ENCODE measurements around the gene HAND1.

The HAND1 gene

DNA sequence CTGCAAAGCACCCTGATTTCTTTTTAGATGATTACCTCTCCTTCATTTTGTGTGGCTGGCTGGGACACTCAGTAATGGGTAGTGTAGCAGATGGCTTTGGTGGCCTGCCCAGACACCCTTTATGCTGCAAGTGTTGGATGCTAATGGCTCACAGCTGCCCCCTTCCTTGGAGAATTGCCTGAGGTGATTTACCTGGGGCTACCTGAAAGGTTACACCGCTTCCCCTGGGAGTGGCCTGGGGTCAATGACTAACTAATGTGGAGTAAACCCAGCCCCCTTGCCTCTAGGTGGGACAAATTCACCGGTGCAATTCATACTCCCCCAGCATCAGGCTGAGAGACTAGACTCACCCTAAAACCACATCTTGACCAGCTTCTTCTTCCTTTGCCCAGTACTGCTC lies 23.5 kb upstream of the HAND1 start:
- Histone ChIP-seq H3K27ac (ENCODE audit: low read depth, low read length) (no peak overlapping the region), H3K4me1 (ENCODE audit: control insufficient read depth, insufficient read depth, low read length) (peaks cover 5% of the 10 kb centered on the region), H3K27me3 (ENCODE audit: control insufficient read depth, insufficient read depth, low read length) (no peaks in the 10 kb centered on the region), H3K9ac (ENCODE audit: low read length) (no peak overlapping the region), H3K4me3 (ENCODE audit: low read length) (no peak overlapping the region), H3K36me3 (ENCODE audit: control insufficient read depth, insufficient read depth, low read length) (no peaks in the 10 kb centered on the region)

DNA sequence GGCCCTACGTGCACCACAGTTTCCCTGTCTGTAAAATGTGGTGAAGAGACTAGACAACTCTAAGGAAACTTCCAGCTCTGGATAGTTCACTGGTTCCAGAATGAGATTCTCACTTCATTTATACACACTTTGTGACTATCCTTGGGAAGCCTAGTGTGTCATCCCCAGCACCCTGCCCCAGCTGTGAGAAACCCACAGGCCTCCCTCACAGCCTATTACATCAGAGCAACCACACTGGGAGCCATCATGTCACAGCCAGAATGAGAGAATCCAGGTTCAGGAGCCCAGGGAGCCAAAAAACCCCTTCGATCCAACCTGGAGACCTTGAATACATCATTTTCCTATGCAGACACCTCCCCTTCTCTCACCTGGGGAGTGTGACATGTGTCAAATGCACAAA lies 21.0 kb upstream of the HAND1 start:
- no peaks in the 10 kb centered on the region for H3K27me3 ChIP-seq (ENCODE audit: control insufficient read depth, insufficient read depth, low read length)
- H3K4me3 ChIP-seq (ENCODE audit: low read length): no peak overlapping the region
- no peak overlapping the region for H3K27ac ChIP-seq (ENCODE audit: low read depth, low read length)
- no peak overlapping the region for H3K9ac ChIP-seq (ENCODE audit: low read length)
- H3K36me3 ChIP-seq (ENCODE audit: control insufficient read depth, insufficient read depth, low read length): no peaks in the 10 kb centered on the region
- H3K4me1 ChIP-seq (ENCODE audit: control insufficient read depth, insufficient read depth, low read length): no peaks in the 10 kb centered on the region

DNA sequence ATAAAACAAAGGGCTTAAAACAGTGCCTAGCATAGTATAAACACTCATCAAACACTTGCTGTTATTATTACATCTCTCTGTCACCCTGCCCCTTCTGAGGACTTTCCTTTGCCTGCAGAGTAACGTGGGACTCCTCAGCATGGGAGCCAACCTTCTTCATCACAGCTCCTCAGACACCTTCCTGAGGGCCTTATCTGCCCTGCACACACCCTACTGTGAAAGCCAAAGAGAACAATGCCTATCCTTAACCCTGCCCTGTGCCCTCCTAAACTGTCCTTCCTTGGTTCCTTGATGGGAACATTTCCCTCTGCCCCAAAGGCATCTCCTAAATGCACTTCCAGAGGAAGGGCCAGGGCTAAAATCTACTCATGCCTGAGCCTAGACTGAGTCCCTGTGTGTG lies 20.6 kb upstream of the HAND1 start:
- no peaks in the 10 kb centered on the region for H3K27me3 ChIP-seq (ENCODE audit: control insufficient read depth, insufficient read depth, low read length)
- no peaks in the 10 kb centered on the region for H3K4me1 ChIP-seq (ENCODE audit: control insufficient read depth, insufficient read depth, low read length)
- H3K27ac ChIP-seq (ENCODE audit: low read depth, low read length): no peak overlapping the region
- no peaks in the 10 kb centered on the region for H3K36me3 ChIP-seq (ENCODE audit: control insufficient read depth, insufficient read depth, low read length)
- H3K9ac ChIP-seq (ENCODE audit: low read length): no peak overlapping the region
- no peak overlapping the region for H3K4me3 ChIP-seq (ENCODE audit: low read length)

DNA sequence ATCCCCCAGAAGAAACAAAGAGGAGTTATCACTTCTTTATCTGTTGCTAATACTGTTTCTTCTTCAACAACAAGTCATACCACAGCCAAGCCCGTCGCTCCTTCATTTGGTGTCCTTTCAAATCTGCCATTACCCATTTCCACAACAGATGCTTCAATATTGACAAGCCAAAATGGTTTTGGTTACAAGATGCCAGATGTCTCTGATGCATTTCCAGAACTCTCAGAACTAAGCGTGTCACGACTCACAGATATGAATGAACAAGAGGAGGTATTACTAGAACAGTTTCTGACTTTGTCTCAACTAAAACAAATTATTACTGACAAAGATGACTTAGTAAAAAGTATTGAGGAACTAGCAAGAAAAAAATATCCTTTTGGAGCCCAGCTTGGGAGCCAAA lies 16.0 kb upstream of the HAND1 start:
- Histone ChIP-seq H3K27ac (ENCODE audit: low read depth, low read length) (no peak overlapping the region), H3K4me1 (ENCODE audit: control insufficient read depth, insufficient read depth, low read length) (no peaks in the 10 kb centered on the region), H3K9ac (ENCODE audit: low read length) (no peak overlapping the region), H3K27me3 (ENCODE audit: control insufficient read depth, insufficient read depth, low read length) (no peaks in the 10 kb centered on the region), H3K4me3 (ENCODE audit: low read length) (no peak overlapping the region), H3K36me3 (ENCODE audit: control insufficient read depth, insufficient read depth, low read length) (no peaks in the 10 kb centered on the region)

DNA sequence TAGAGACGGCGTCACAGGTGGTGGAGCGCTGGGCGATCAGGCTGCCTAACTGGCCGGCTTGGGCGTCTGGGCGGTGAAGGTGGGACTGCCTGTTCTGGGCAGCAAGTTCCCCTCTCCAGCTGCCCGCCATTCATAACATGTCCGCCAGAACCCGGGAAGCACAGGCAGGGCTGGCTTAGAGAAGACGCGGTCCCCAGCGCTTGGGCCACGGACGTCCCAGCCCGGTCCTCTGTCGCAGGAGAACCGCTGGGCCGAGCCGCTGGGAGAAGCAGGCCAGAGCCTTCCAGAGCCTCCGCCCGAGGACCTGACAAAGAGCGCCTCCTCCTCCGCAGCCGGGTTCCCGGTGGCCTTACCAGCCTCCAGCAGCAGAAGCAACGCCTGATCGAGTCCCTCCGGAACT lies 15.2 kb upstream of the HAND1 start:
- H3K36me3 ChIP-seq (ENCODE audit: control insufficient read depth, insufficient read depth, low read length): no peaks in the 10 kb centered on the region
- H3K27me3 ChIP-seq (ENCODE audit: control insufficient read depth, insufficient read depth, low read length): no peaks in the 10 kb centered on the region
- no peak overlapping the region for H3K9ac ChIP-seq (ENCODE audit: low read length)
- H3K4me3 ChIP-seq (ENCODE audit: low read length): no peak overlapping the region
- H3K27ac ChIP-seq (ENCODE audit: low read depth, low read length): no peak overlapping the region
- no peaks in the 10 kb centered on the region for H3K4me1 ChIP-seq (ENCODE audit: control insufficient read depth, insufficient read depth, low read length)

DNA sequence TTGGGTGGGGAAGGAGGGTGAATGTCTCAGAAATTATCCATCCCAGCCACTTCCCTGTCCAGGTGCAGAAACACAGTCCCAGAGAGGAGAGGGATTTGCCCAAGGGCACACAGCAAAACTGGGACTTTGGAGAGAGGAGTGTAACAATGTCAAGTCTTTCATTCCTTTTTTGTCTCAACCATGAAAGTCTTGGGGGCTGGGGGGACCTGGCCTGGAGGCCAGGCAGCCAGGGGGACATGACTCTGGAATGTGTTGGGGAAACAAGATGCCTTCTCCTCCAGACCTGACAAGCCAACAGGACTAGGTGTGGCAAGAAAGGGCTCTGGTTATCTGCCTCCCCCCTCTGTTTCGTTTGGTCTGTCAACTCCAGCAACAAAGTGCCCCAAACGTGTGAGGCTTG lies 13.9 kb upstream of the HAND1 start:
- H3K4me1 ChIP-seq (ENCODE audit: control insufficient read depth, insufficient read depth, low read length): no peaks in the 10 kb centered on the region
- H3K36me3 ChIP-seq (ENCODE audit: control insufficient read depth, insufficient read depth, low read length): no peaks in the 10 kb centered on the region
- no peaks in the 10 kb centered on the region for H3K27me3 ChIP-seq (ENCODE audit: control insufficient read depth, insufficient read depth, low read length)
- no peak overlapping the region for H3K9ac ChIP-seq (ENCODE audit: low read length)
- no peak overlapping the region for H3K27ac ChIP-seq (ENCODE audit: low read depth, low read length)
- no peak overlapping the region for H3K4me3 ChIP-seq (ENCODE audit: low read length)

DNA sequence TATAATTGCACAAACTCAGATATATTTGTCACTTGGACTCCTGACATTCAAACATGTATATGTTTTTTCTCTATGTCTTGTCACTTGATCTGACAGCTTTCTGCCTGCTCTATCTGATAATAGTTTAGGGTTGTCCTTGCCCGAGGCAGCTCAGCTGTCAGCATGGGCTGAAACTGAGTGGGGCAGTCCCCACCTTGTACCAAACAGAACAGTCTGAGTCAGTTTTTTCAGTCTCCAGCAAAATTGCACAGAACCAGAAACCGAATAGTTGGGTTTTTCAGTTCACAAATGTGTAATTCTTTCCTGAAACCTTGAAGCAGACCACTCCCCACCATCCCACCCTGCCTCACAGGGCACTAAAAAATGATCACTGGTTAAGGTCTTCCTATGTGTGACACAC lies 9.5 kb upstream of the HAND1 start:
- Histone ChIP-seq H3K27ac (ENCODE audit: low read depth, low read length) (no peak overlapping the region), H3K36me3 (ENCODE audit: control insufficient read depth, insufficient read depth, low read length) (no peaks in the 10 kb centered on the region), H3K4me1 (ENCODE audit: control insufficient read depth, insufficient read depth, low read length) (peaks cover 19% of the 10 kb centered on the region), H3K9ac (ENCODE audit: low read length) (no peak overlapping the region), H3K27me3 (ENCODE audit: control insufficient read depth, insufficient read depth, low read length) (peaks cover 7% of the 10 kb centered on the region), H3K4me3 (ENCODE audit: low read length) (no peak overlapping the region)

DNA sequence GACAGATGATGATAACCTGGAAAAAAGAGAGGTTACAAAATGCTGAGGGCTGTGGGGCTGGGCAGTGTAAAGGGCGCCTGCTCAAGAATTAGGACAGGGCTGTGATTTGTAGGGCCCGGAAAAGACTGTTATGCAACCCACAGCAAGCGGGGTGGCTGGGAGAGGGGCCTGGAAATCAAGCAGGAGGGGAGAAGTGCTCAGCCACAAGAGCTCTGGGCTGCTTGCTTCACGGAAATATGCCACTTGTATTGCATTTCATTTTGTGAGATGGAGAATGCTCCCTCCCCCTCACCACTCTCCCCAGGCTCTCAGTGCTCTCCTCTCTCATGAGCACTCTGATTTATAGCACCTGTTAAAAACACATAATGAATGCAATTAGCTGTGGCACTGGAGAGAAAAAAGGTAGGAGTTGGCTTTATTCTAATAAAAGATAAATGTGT lies 8.4 kb upstream of the HAND1 start:
- no peak overlapping the region for H3K9ac ChIP-seq (ENCODE audit: low read length)
- peaks cover 22% of the 10 kb centered on the region for H3K4me1 ChIP-seq (ENCODE audit: control insufficient read depth, insufficient read depth, low read length)
- no peaks in the 10 kb centered on the region for H3K36me3 ChIP-seq (ENCODE audit: control insufficient read depth, insufficient read depth, low read length)
- peaks cover 14% of the 10 kb centered on the region for H3K27me3 ChIP-seq (ENCODE audit: control insufficient read depth, insufficient read depth, low read length)
- H3K4me3 ChIP-seq (ENCODE audit: low read length): no peak overlapping the region
- peak overlapping the region; percentile 4 for H3K27ac ChIP-seq (ENCODE audit: low read depth, low read length)

DNA sequence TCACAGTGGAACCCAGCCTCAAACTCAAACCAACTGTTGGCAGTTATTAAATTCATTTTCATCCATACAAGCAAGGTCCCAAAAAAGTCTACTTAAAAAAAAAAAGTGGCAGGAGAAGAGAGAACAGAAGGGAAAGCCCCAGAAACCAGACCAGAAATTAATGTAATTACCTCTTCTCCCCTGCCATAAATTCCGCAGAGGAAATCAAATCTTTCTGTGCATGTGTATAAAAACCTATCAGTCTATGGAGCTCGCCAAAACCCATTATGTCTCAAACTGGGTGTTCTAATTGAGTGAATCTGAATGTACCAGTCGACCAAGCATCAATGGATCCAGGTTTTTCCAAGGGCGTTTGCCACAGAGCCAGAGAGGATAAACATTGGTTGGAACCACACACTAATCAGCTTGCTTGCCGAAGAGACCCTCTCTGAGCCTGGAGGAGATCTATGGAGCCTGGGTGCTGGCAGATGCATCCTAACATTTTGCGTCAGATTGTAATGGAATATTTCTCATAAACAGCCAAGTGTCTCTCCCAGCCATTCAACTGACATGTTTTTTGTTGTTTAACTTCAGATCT lies 7.9 kb upstream of the HAND1 start:
- Histone ChIP-seq H3K27ac (ENCODE audit: low read depth, low read length) (peak overlapping the region; percentile 50), H3K9ac (ENCODE audit: low read length) (no peak overlapping the region), H3K4me1 (ENCODE audit: control insufficient read depth, insufficient read depth, low read length) (peaks cover 22% of the 10 kb centered on the region), H3K36me3 (ENCODE audit: control insufficient read depth, insufficient read depth, low read length) (no peaks in the 10 kb centered on the region), H3K27me3 (ENCODE audit: control insufficient read depth, insufficient read depth, low read length) (peaks cover 14% of the 10 kb centered on the region), H3K4me3 (ENCODE audit: low read length) (no peak overlapping the region)

DNA sequence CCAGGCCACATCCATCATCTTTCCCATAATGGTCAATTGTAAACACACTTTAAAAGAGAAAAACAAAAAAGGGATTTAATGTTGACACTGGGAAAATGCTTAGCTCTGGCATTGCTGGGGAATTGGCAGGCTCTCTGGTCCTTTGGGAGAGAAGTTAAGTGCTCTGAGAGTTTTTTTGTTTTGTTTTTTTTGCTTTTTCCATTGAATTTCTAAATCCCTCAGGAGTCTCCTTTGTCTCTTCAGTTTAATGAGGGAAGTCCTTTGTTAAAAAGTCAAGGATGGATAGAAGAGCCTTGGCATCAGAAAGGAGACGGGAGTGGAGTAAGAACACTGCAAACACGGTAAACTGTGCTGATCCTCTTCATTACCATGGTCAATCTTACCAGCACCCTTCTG lies 7.1 kb upstream of the HAND1 start:
- Histone ChIP-seq H3K9ac (ENCODE audit: low read length) (no peak overlapping the region), H3K27ac (ENCODE audit: low read depth, low read length) (peak overlapping the region; percentile 12), H3K36me3 (ENCODE audit: control insufficient read depth, insufficient read depth, low read length) (no peaks in the 10 kb centered on the region), H3K4me3 (ENCODE audit: low read length) (no peak overlapping the region), H3K4me1 (ENCODE audit: control insufficient read depth, insufficient read depth, low read length) (peaks cover 22% of the 10 kb centered on the region), H3K27me3 (ENCODE audit: control insufficient read depth, insufficient read depth, low read length) (peaks cover 17% of the 10 kb centered on the region)

DNA sequence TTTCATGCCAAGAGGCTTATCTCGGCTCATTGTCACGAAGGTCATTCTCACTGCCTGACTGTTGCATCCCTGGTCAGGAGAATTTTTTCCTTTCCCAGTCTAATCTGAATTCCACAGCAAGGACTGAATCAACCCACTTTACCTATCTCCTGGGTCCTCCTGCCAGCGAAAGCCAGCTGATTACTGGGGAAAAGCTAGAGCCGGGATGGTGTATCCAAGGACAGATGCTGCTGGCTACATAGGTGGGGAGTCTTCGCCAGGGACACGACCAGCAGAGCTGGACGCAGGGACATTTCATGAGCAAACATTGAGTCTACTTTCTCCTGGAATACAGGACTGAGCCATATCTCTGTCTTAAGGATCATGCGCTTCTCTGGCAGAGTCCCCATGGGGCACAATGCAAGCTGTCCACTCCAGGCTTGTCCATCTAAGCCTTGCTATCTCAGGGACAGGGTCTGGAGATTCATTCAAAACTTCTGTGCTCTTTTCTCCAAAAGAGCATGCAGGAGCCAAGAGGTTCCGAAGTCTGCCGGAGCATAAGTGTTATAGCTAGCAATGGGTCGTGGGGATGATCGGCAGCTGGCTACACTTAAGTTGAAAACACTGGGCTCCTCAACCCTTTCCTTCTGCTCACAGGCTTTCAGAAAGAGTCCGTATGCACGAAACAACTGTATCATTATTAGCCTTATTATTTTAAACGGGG lies 6.5 kb upstream of the HAND1 start:
- peak overlapping the region; percentile 78 for H3K27ac ChIP-seq (ENCODE audit: low read depth, low read length)
- H3K9ac ChIP-seq (ENCODE audit: low read length): no peak overlapping the region
- peaks cover 26% of the 10 kb centered on the region for H3K4me1 ChIP-seq (ENCODE audit: control insufficient read depth, insufficient read depth, low read length)
- peaks cover 22% of the 10 kb centered on the region for H3K27me3 ChIP-seq (ENCODE audit: control insufficient read depth, insufficient read depth, low read length)
- no peaks in the 10 kb centered on the region for H3K36me3 ChIP-seq (ENCODE audit: control insufficient read depth, insufficient read depth, low read length)
- H3K4me3 ChIP-seq (ENCODE audit: low read length): no peak overlapping the region

DNA sequence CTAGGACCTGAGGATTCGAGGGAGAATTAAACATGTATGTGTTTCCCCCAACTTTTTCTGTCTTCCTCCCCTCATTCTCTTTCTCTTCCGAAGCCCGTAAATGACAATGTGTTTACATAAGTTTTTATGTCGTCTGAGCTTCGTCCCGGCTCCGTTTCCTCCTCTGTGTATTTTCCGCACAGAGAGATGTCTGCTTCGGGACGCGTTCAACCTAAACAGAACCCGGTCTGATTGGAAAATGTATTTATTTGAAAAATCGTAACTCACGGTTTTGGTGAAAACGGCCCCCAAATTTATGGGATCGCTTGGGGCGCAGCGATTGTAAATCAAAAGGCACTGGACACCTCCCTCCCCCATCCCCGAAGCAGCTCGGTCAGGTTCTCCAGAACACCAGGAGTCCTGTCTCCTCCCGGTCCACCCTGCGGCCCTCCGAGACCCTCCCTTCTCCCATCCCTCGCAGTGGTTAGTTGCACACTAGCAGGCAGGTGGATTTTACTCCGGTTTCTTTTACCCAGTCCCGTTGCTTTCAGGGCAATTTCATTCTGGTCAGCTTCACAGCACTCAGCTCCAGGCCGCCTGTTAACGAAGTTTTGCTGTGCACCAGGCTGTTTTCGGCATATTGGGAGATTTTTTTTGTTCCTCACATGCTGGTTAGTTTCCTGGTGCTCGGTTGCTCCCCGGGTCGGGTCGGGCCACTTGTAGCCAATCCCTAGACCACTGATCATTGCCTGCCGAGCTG lies 5.8 kb upstream of the HAND1 start:
- Histone ChIP-seq H3K27ac (ENCODE audit: low read depth, low read length) (peak overlapping the region; percentile 78), H3K9ac (ENCODE audit: low read length) (no peak overlapping the region), H3K27me3 (ENCODE audit: control insufficient read depth, insufficient read depth, low read length) (peaks cover 22% of the 10 kb centered on the region), H3K36me3 (ENCODE audit: control insufficient read depth, insufficient read depth, low read length) (no peaks in the 10 kb centered on the region), H3K4me1 (ENCODE audit: control insufficient read depth, insufficient read depth, low read length) (peaks cover 26% of the 10 kb centered on the region), H3K4me3 (ENCODE audit: low read length) (no peak overlapping the region)

Data from rectal smooth muscle tissue (tissue), 1 donor.